ENCODE results near the gene WDFY4. TPM values are rescaled to one million over a fixed set of nuclear protein-coding genes. Genes with fewer than 3 reads are reported as not detected.
A peak's percentile ranks its signal among the peaks of the same experiment; 100 is the strongest.

Gene WDFY4
- total RNA-seq, 1 donor from 2014 or later: not detected

- no peaks in the 10 kb centered on the region for H3K36me3 ChIP-seq (ENCODE audit: control insufficient read depth, insufficient read depth, low read length)
- no peak for DNase-seq (ENCODE audit: low read depth)
- no peak overlapping the region for H3K4me3 ChIP-seq (ENCODE audit: low read depth, low read length)
- no peaks in the 10 kb centered on the region for H3K27me3 ChIP-seq (ENCODE audit: control insufficient read depth, insufficient read depth, low read length)
- TF ChIP-seq, protein P1, sequence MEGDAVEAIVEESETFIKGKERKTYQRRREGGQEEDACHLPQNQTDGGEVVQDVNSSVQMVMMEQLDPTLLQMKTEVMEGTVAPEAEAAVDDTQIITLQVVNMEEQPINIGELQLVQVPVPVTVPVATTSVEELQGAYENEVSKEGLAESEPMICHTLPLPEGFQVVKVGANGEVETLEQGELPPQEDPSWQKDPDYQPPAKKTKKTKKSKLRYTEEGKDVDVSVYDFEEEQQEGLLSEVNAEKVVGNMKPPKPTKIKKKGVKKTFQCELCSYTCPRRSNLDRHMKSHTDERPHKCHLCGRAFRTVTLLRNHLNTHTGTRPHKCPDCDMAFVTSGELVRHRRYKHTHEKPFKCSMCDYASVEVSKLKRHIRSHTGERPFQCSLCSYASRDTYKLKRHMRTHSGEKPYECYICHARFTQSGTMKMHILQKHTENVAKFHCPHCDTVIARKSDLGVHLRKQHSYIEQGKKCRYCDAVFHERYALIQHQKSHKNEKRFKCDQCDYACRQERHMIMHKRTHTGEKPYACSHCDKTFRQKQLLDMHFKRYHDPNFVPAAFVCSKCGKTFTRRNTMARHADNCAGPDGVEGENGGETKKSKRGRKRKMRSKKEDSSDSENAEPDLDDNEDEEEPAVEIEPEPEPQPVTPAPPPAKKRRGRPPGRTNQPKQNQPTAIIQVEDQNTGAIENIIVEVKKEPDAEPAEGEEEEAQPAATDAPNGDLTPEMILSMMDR (IDR thresholded peaks at IDR 0.05; ENCODE audit: insufficient read depth, low read length, poor library complexity, severe bottlenecking): no peak
These were observed 31.3 kb upstream of the WDFY4 start for GRCh38 chr10:48653347-48653746.

GRCh38 chr10:48653944-48654698, 30.6 kb upstream of the WDFY4 start:
- DNase-seq (ENCODE audit: low read depth): no peak
- H3K36me3 ChIP-seq (ENCODE audit: control insufficient read depth, insufficient read depth, low read length): no peaks in the 10 kb centered on the region
- H3K27me3 ChIP-seq (ENCODE audit: control insufficient read depth, insufficient read depth, low read length): no peaks in the 10 kb centered on the region
- H3K4me3 ChIP-seq (ENCODE audit: low read depth, low read length): no peak overlapping the region
- TF ChIP-seq, protein P1 (IDR thresholded peaks at IDR 0.05; ENCODE audit: insufficient read depth, low read length, poor library complexity, severe bottlenecking): no peak

GRCh38 chr10:48655411-48656240, 29.0 kb upstream of the WDFY4 start:
- peak; percentile 42 for DNase-seq (ENCODE audit: low read depth)
- no peaks in the 10 kb centered on the region for H3K27me3 ChIP-seq (ENCODE audit: control insufficient read depth, insufficient read depth, low read length)
- TF ChIP-seq, protein P1 (IDR thresholded peaks at IDR 0.05; ENCODE audit: insufficient read depth, low read length, poor library complexity, severe bottlenecking): no peak
- peak overlapping the region; percentile 47 for H3K4me3 ChIP-seq (ENCODE audit: low read depth, low read length)
- H3K36me3 ChIP-seq (ENCODE audit: control insufficient read depth, insufficient read depth, low read length): no peaks in the 10 kb centered on the region

DNA sequence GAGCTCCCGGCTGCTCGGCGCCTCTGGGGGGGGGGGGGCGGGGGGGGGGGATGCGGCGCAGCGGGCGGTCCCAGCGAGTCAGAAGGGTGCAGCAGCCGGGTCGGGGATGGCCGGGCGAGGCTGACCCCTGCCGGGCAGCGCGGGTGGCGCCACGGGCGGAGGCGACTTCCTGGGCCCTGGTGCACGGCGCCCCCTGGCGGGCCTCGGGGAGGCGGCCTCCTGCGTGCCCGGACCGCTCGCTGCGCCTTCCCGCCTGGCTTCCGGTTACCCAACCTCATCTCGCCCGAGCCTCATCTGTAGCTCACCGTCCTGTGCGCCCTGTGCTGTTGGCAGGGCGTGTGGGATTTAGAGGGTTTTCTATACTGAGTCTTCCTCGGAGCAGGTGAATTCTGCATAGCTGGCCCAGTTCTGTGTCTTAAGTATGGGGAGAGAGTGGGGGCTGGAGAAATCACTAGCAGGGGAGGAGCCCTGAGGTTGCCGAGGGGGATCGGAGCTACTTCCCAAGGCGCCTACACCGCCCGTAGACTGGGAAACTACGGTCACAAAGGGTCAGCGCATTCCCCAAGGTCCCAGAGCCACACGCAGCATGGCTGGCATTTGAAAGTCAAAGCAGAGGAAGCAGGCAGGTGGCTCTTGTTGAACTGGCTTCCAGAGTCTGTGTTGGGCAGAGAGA, 28.3 kb upstream of the WDFY4 start:
- Histone ChIP-seq H3K27me3 (ENCODE audit: control insufficient read depth, insufficient read depth, low read length) (no peaks in the 10 kb centered on the region), H3K4me3 (ENCODE audit: low read depth, low read length) (peak overlapping the region; percentile 47), H3K36me3 (ENCODE audit: control insufficient read depth, insufficient read depth, low read length) (no peaks in the 10 kb centered on the region)
- DNase-seq (ENCODE audit: low read depth): peak; percentile 65
- TF ChIP-seq, protein P1 (IDR thresholded peaks at IDR 0.05; ENCODE audit: insufficient read depth, low read length, poor library complexity, severe bottlenecking): peak; percentile 50

- no peak overlapping the region for H3K4me3 ChIP-seq (ENCODE audit: low read depth, low read length)
- H3K36me3 ChIP-seq (ENCODE audit: control insufficient read depth, insufficient read depth, low read length): no peaks in the 10 kb centered on the region
- DNase-seq (ENCODE audit: low read depth): no peak
- TF ChIP-seq, protein P1 (IDR thresholded peaks at IDR 0.05; ENCODE audit: insufficient read depth, low read length, poor library complexity, severe bottlenecking): no peak
- H3K27me3 ChIP-seq (ENCODE audit: control insufficient read depth, insufficient read depth, low read length): no peaks in the 10 kb centered on the region
These were observed 27.8 kb upstream of the WDFY4 start for GRCh38 chr10:48656914-48657305.
